HepG2 (cell line): Measurements from ENCODE around the gene SAE1. TPM values are rescaled to one million over a fixed set of nuclear protein-coding genes. Genes with fewer than 3 reads are reported as not detected.
A peak's percentile ranks its signal among the peaks of the same experiment; 100 is the strongest.

Experiments used
- BHLHE40 ChIP-seq: IDR thresholded peaks from 2 replicates; pipeline ENCODE4 v1.6.1; 2011; ENCODE audit warnings: low read length, improper control_type of control experiment
- CSRNP1 ChIP-seq: sonication (generic); formaldehyde crosslinking; IDR thresholded peaks from 2 replicates; pipeline ENCODE4 v1.8.1; 2023; ENCODE audit warnings: mild to moderate bottlenecking, missing genetic modification reagents
- HIVEP1 ChIP-seq: sonication (generic); formaldehyde crosslinking; IDR thresholded peaks from 2 replicates; pipeline ENCODE4 v1.4.0; 2020; ENCODE audit warnings: mild to moderate bottlenecking, missing genetic modification reagents
- KDM2A ChIP-seq: sonication (generic); formaldehyde crosslinking; IDR thresholded peaks from 2 replicates; pipeline ENCODE4 v1.4.0; 2020; ENCODE audit warnings: low read depth, missing genetic modification reagents, borderline replicate concordance
- KDM6A ChIP-seq: IDR thresholded peaks from 2 replicates; pipeline ENCODE4 v1.6.1; 2016; ENCODE audit warnings: low read depth
- SNRNP70 ChIP-seq: fragments of 200-400 bp; formaldehyde crosslinking; IDR thresholded peaks from 2 replicates; pipeline ENCODE4 v1.6.1; 2017; ENCODE audit warnings: mild to moderate bottlenecking, low read depth, low read length, moderate library complexity
- SOX5 ChIP-seq: IDR thresholded peaks from 2 replicates; pipeline ENCODE4 v1.6.1; 2016; ENCODE audit warnings: borderline replicate concordance
- SSRP1 ChIP-seq: IDR thresholded peaks from 2 replicates; pipeline ENCODE4 v1.6.1; 2016; ENCODE audit warnings: control low read depth
- TEAD3 ChIP-seq: optimal IDR thresholded peaks from 2 replicates; pipeline ENCODE3; 2016; ENCODE audit warnings: borderline replicate concordance
- TOE1 ChIP-seq: sonication (generic); formaldehyde crosslinking; IDR thresholded peaks from 2 replicates; pipeline ENCODE4 v1.4.0; 2020; ENCODE audit warnings: mild to moderate bottlenecking, missing genetic modification reagents
- TOPORS ChIP-seq: sonication (generic); formaldehyde crosslinking; IDR thresholded peaks from 2 replicates; pipeline ENCODE4 v1.8.0; 2023; ENCODE audit warnings: mild to moderate bottlenecking, missing genetic modification reagents
- ZBTB7B ChIP-seq: sonication (generic); formaldehyde crosslinking; IDR thresholded peaks from 2 replicates; pipeline ENCODE4 v1.4.0; 2020; ENCODE audit warnings: missing genetic modification reagents
- ZFP91 ChIP-seq: sonication (generic); formaldehyde crosslinking; IDR thresholded peaks from 2 replicates; pipeline ENCODE4 v1.9.0; 2022; ENCODE audit warnings: missing genetic modification reagents, mild to moderate bottlenecking, borderline replicate concordance
- ZNF160 ChIP-seq: sonication (generic); formaldehyde crosslinking; IDR thresholded peaks from 2 replicates; pipeline ENCODE4 v1.8.0; 2022; ENCODE audit warnings: mild to moderate bottlenecking, inconsistent platforms, missing genetic modification reagents
- ZNF276 ChIP-seq: sonication (generic); formaldehyde crosslinking; IDR thresholded peaks from 2 replicates; pipeline ENCODE4 v1.4.0; 2020; ENCODE audit warnings: mild to moderate bottlenecking, low read depth, missing genetic modification reagents
- ZNF292 ChIP-seq: sonication (generic); formaldehyde crosslinking; IDR thresholded peaks from 2 replicates; pipeline ENCODE4 v1.8.1; 2022; ENCODE audit warnings: mild to moderate bottlenecking, low read depth, missing genetic modification reagents, borderline replicate concordance
- ZNF331 ChIP-seq: sonication (generic); formaldehyde crosslinking; IDR thresholded peaks from 2 replicates; pipeline ENCODE4 v1.4.0; 2020; ENCODE audit warnings: missing genetic modification reagents
- ZNF589 ChIP-seq: sonication (generic); formaldehyde crosslinking; conservative IDR thresholded peaks from 2 replicates; pipeline ENCODE4 v1.8.0; 2022; ENCODE audit warnings: mild to moderate bottlenecking, moderate library complexity, missing genetic modification reagents
- ZNF678 ChIP-seq: sonication (generic); formaldehyde crosslinking; IDR thresholded peaks from 2 replicates; pipeline ENCODE4 v1.4.0; 2020; ENCODE audit warnings: mild to moderate bottlenecking, missing genetic modification reagents
- polyA plus RNA-seq, 8 experiments: library from polyadenylated mRNA; depleted of rRNA in 3 of 8; stranded (reverse) in 7 of 8; unstranded in 1 of 8; fragments of >200 nt; fragmentation: Illumina TruSeq in 4 of 8; extraction: Trizol in 4 of 8; gene quantifications; 2 replicates each; pipeline versions ENCODE4 v1.2.1 to v1.2.3, GENCODE V29; 2011 to 2016; ENCODE audit warnings: low read depth in 4 of 8, missing spikeins in 1 of 8, mixed read lengths in 1 of 8; ENCODE audit not compliant: insufficient read depth in 1 of 8
- total RNA-seq, 5 experiments: library from RNA; depleted of rRNA; stranded (reverse); fragments of >200 nt; fragmentation: Illumina TruSeq; extraction: Trizol; gene quantifications; 2 replicates each; pipeline ENCODE4 v1.2.3, GENCODE V29; 2016; ENCODE audit warnings: low read depth in 1 of 5
- TF ChIP-seq, protein P1 (sequence below): sonication (generic); formaldehyde crosslinking; IDR thresholded peaks from 2 replicates; pipeline ENCODE4 v1.4.0; 2020; ENCODE audit warnings: missing genetic modification reagents
- TF ChIP-seq, protein P2 (sequence below): sonication (generic); formaldehyde crosslinking; IDR thresholded peaks from 2 replicates; pipeline ENCODE4 v1.4.0; 2020; ENCODE audit warnings: missing genetic modification reagents, mild to moderate bottlenecking, borderline replicate concordance

Gene SAE1
- total and polyA plus RNA-seq, 2 of the 13 experiments (the other 11 are each of a cell fraction or from before 2014, with no cell fraction given), result 87.6 to 197 TPM

DNA sequence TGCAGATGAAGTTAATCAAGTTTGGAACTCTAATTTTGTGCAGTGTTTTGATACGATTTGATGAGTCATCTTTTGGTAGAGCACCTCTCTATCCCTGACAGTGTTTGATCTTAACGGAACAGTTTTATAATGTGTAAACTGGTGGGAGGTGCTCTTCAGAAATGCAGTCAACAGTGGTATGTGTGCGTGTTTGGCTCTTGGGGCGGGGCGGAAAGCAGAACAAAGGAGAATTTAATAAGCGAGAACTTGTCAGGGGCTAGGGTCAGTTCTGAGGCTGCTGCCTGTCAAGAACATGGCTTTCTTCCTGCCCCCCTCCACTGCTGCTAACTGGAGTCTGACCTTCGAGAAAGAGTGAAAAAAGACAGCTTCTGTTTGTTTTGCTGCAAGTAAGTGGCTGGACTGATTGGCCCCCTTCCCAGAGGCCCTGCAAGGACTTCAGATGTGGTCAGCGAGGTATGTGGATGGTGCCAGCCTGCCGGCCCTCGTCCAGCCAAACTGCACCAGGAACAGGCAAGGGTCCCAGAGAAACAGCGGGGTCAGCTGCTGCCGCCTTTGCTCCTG lies 59.6 kb downstream of the SAE1 start (continued):
- TF ChIP-seq ZFP91, result peak; percentile 31; the same call in 1 of the 2 replicates
- TF ChIP-seq, protein P1, sequence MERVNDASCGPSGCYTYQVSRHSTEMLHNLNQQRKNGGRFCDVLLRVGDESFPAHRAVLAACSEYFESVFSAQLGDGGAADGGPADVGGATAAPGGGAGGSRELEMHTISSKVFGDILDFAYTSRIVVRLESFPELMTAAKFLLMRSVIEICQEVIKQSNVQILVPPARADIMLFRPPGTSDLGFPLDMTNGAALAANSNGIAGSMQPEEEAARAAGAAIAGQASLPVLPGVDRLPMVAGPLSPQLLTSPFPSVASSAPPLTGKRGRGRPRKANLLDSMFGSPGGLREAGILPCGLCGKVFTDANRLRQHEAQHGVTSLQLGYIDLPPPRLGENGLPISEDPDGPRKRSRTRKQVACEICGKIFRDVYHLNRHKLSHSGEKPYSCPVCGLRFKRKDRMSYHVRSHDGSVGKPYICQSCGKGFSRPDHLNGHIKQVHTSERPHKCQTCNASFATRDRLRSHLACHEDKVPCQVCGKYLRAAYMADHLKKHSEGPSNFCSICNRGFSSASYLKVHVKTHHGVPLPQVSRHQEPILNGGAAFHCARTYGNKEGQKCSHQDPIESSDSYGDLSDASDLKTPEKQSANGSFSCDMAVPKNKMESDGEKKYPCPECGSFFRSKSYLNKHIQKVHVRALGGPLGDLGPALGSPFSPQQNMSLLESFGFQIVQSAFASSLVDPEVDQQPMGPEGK, result peak; percentile 85
- peak; percentile 85; the same call in 1 of the 2 replicates for TF ChIP-seq SOX5 (CRISPR knock-in tag)
- peak; percentile 47; the same call in 1 of the 2 replicates for TF ChIP-seq ZNF331
- TF ChIP-seq TEAD3, result peak; percentile 95
- peak; percentile 75; the same call in 1 of the 2 replicates for TF ChIP-seq ZBTB7B (CRISPR knock-in tag)
- TF ChIP-seq ZNF276 (CRISPR knock-in tag), result no peak
- TF ChIP-seq ZNF589 (CRISPR knock-in tag), result no peak
- no peak for TF ChIP-seq HIVEP1 (CRISPR knock-in tag)
- TF ChIP-seq, protein P2, sequence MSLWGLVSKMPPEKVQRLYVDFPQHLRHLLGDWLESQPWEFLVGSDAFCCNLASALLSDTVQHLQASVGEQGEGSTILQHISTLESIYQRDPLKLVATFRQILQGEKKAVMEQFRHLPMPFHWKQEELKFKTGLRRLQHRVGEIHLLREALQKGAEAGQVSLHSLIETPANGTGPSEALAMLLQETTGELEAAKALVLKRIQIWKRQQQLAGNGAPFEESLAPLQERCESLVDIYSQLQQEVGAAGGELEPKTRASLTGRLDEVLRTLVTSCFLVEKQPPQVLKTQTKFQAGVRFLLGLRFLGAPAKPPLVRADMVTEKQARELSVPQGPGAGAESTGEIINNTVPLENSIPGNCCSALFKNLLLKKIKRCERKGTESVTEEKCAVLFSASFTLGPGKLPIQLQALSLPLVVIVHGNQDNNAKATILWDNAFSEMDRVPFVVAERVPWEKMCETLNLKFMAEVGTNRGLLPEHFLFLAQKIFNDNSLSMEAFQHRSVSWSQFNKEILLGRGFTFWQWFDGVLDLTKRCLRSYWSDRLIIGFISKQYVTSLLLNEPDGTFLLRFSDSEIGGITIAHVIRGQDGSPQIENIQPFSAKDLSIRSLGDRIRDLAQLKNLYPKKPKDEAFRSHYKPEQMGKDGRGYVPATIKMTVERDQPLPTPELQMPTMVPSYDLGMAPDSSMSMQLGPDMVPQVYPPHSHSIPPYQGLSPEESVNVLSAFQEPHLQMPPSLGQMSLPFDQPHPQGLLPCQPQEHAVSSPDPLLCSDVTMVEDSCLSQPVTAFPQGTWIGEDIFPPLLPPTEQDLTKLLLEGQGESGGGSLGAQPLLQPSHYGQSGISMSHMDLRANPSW (CRISPR knock-in tag), result no peak
- TF ChIP-seq KDM2A (CRISPR knock-in tag), result 0 out of 2 replicates have a peak, but pooled peaks have one; percentile 30
- no peak for TF ChIP-seq TOE1 (CRISPR knock-in tag)
- no peak for TF ChIP-seq BHLHE40
- TF ChIP-seq ZNF292 (CRISPR knock-in tag), result 0 out of 2 replicates have a peak, but pooled peaks have one; percentile 40
- TF ChIP-seq KDM6A (CRISPR knock-in tag), result peak; percentile 24
- no peak for TF ChIP-seq ZNF160
- no peak for TF ChIP-seq TOPORS (CRISPR knock-in tag)
- TF ChIP-seq ZNF678 (CRISPR knock-in tag), result no peak
- no peak for TF ChIP-seq SSRP1 (CRISPR knock-in tag)
- TF ChIP-seq CSRNP1 (CRISPR knock-in tag), result no peak
- TF ChIP-seq SNRNP70, result no peak
